Tibial artery (tissue), 4 donors: ENCODE measurements around the gene ORM2.
"Not testable (repeated sequence)": the region's sequence is repeated elsewhere in the genome, so short reads cannot be mapped to it uniquely, and the experiment has no call there.

Experiments
- DNase-seq, 2 donors: peaks; one replicate each; pipeline ENCODE4 v3.0.0-alpha.2; 2019
- H3K27ac ChIP-seq, 2 donors: fragments of 200-600 bp; sonication (generic) in 1 of 2; 1 replicate in 1 of 2; 2 replicates in 1 of 2; pipeline ENCODE4 v1.5.1; 2018 to 2019; ENCODE audit warnings: mild to moderate bottlenecking in 1 of 2
- H3K27me3 ChIP-seq, 2 donors: fragments of 200-600 bp; sonication (generic) in 1 of 2; one replicate each; pipeline versions ENCODE4 v1.5.1 to v1.6.0; 2016 to 2019
- H3K36me3 ChIP-seq, 3 donors: fragments of 200-600 bp; sonication (generic) in 2 of 3; one replicate each; pipeline ENCODE4 v1.5.1; 2016 to 2019; ENCODE audit warnings: mild to moderate bottlenecking in 2 of 3
- H3K4me1 ChIP-seq, 4 donors: fragments of 200-600 bp; sonication (generic) in 2 of 4; 1 replicate in 3 of 4; 2 replicates in 1 of 4; pipeline ENCODE4 v1.5.1; 2016 to 2019
- H3K4me3 ChIP-seq, 2 donors: fragments of 200-600 bp; sonication (generic) in 1 of 2; 1 replicate in 1 of 2; 2 replicates in 1 of 2; pipeline ENCODE4 v1.5.1; 2018 to 2019; ENCODE audit warnings: mild to moderate bottlenecking in 2 of 2
- H3K9me3 ChIP-seq, 3 donors: fragments of 200-600 bp; sonication (generic) in 1 of 3; one replicate each; pipeline ENCODE4 v1.5.1; 2016 to 2019
- CTCF ChIP-seq, 2 experiments: fragments of 200-600 bp in 1 of 2; fragments of 450-650 bp in 1 of 2; IDR thresholded peaks; one replicate each; pipeline ENCODE4 v1.5.1; 2017 to 2019; ENCODE audit warnings: antibody characterized with exemption in 2 of 2, mild to moderate bottlenecking in 1 of 2, moderate library complexity in 1 of 2
- intact Hi-C: fragments of 100-400 bp; cut with DNase I; formaldehyde crosslinking; loops from one replicate; pipeline ENCODE4 v1.15.0; 2023; ENCODE audit warnings: low total_unique reads

ORM2 gene

GRCh38 chr9:114316605-114317230, 13.0 kb upstream of the ORM2 start:
- Histone ChIP-seq H3K36me3 (no peaks in the 10 kb centered on the region), H3K9me3 (no peaks in the 10 kb centered on the region), H3K27me3 (peaks cover 0 to 8% of the 10 kb centered on the region in 2 donors), H3K4me1 (no peaks in the 10 kb centered on the region), H3K4me3 (no peak overlapping the region), H3K27ac (no peak overlapping the region)
- DNase-seq: peak in 1 of 2 donors; percentile 33
- no peak for TF ChIP-seq CTCF (IDR thresholded peaks at IDR 0.05)
- intact Hi-C loops: no loop called here

GRCh38 chr9:114317665-114318357, 11.9 kb upstream of the ORM2 start:
- DNase-seq: no peak
- no peaks in the 10 kb centered on the region for H3K4me1 ChIP-seq
- H3K27ac ChIP-seq: no peak overlapping the region
- no peak overlapping the region for H3K4me3 ChIP-seq
- no peaks in the 10 kb centered on the region for H3K36me3 ChIP-seq
- H3K9me3 ChIP-seq: no peaks in the 10 kb centered on the region
- TF ChIP-seq CTCF (IDR thresholded peaks at IDR 0.05): no peak
- intact Hi-C loops: no loop called here
- peaks cover 0 to 8% of the 10 kb centered on the region in 2 donors for H3K27me3 ChIP-seq

GRCh38 chr9:114318416-114318815, 11.3 kb upstream of the ORM2 start:
- Histone ChIP-seq H3K27me3 (peaks cover 0 to 8% of the 10 kb centered on the region in 2 donors), H3K36me3 (no peaks in the 10 kb centered on the region), H3K27ac (no peak overlapping the region), H3K4me3 (no peak overlapping the region), H3K9me3 (no peaks in the 10 kb centered on the region), H3K4me1 (no peaks in the 10 kb centered on the region)
- peak in 1 of 2 donors; percentile 21 for DNase-seq
- intact Hi-C loops: no loop called here
- no peak for TF ChIP-seq CTCF (IDR thresholded peaks at IDR 0.05)

GRCh38 chr9:114319147-114319546, 10.5 kb upstream of the ORM2 start:
- peaks cover 0 to 11% of the 10 kb centered on the region in 2 donors for H3K27me3 ChIP-seq
- no peaks in the 10 kb centered on the region for H3K36me3 ChIP-seq
- intact Hi-C loops: no loop called here
- H3K27ac ChIP-seq: no peak overlapping the region
- no peaks in the 10 kb centered on the region for H3K4me1 ChIP-seq
- H3K9me3 ChIP-seq: no peaks in the 10 kb centered on the region
- H3K4me3 ChIP-seq: no peak overlapping the region
- TF ChIP-seq CTCF (IDR thresholded peaks at IDR 0.05): no peak
- no peak for DNase-seq

GRCh38 chr9:114320710-114321109, 9.0 kb upstream of the ORM2 start:
- H3K27ac ChIP-seq, DNase-seq, H3K9me3 ChIP-seq, H3K4me3 ChIP-seq, H3K4me1 ChIP-seq, H3K36me3 ChIP-seq, intact Hi-C loops: not testable (repeated sequence)
- peaks cover 0 to 11% of the 10 kb centered on the region in 2 donors for H3K27me3 ChIP-seq

GRCh38 chr9:114321759-114322158, 7.9 kb upstream of the ORM2 start:
- H3K27ac ChIP-seq: no peak overlapping the region
- peaks cover 0 to 11% of the 10 kb centered on the region in 2 donors for H3K27me3 ChIP-seq
- H3K4me3 ChIP-seq: no peak overlapping the region
- H3K4me1 ChIP-seq: no peaks in the 10 kb centered on the region
- DNase-seq: peak in 1 of 2 donors; percentile 15
- H3K9me3 ChIP-seq: no peaks in the 10 kb centered on the region
- intact Hi-C loops: no loop called here
- TF ChIP-seq CTCF (IDR thresholded peaks at IDR 0.05): no peak
- H3K36me3 ChIP-seq: no peaks in the 10 kb centered on the region

GRCh38 chr9:114322160-114322818, 7.4 kb upstream of the ORM2 start:
- DNase-seq: peak in 1 of 2 donors; percentile 34
- H3K4me1 ChIP-seq, intact Hi-C loops, H3K9me3 ChIP-seq, H3K27ac ChIP-seq, H3K4me3 ChIP-seq, H3K36me3 ChIP-seq: not testable (repeated sequence)
- peaks cover 0 to 11% of the 10 kb centered on the region in 2 donors for H3K27me3 ChIP-seq

- H3K4me1 ChIP-seq, H3K4me3 ChIP-seq, intact Hi-C loops, H3K36me3 ChIP-seq, H3K9me3 ChIP-seq, H3K27ac ChIP-seq: not testable (repeated sequence)
- H3K27me3 ChIP-seq: peaks cover 0 to 14% of the 10 kb centered on the region in 2 donors
- peak in 1 of 2 donors; percentile 11 for DNase-seq
Measured at GRCh38 chr9:114322831-114323531, 6.7 kb upstream of the ORM2 start, which contains the start of gene ORM1. Gene ORM1 (plus strand): TSS chr9:114323098. CDS start chr9:114323134, 36 bp downstream.
